ENCODE measurements around the gene SIL1. TPM values are rescaled to one million over a fixed set of nuclear protein-coding genes. Genes with fewer than 3 reads are reported as not detected.

SIL1 gene
- total RNA-seq, 1 donor from 2014 or later, result 41.6 TPM

DNA sequence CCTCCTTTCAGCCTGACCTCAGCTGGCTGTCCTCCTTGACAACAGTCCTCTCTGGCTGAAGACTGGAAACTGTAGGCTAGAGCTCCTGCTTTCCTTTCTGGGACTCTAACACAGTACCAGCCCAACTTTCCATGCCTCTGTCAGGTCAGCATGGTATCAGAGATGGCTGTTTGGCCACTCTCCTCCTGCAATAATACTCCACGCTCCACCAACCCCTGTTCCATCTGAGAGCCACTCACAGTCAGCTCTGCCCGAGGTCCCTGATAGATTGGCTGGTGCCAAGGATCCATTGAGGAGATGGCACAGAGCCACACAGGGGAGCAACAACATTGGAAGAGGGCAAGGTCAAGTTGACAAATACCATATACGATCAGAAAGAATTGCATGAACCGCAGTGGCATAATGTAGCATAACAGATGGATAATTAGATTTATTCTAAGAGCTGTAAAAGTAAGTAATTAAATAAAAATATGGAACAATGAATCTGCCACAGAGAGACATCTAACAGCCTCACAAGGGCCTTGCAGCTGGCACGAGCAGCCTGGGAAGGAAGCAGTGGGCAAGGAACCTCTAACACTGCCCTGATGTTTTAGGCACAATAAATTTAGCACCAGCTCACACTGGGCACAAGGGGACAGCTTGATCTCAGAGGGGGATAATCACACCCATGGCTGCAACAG lies 228.7 kb downstream of the SIL1 start:
- Mint-ChIP-seq H3K36me3 (ENCODE audit: low read depth, unreplicated experiment) (peaks cover 11% of the 10 kb centered on the region), H3K9me3 (ENCODE audit: unreplicated experiment) (no peaks in the 10 kb centered on the region), H3K4me1 (ENCODE audit: low read depth, unreplicated experiment) (peaks cover 25% of the 10 kb centered on the region), H3K27me3 (ENCODE audit: low read depth, unreplicated experiment) (peaks cover 2% of the 10 kb centered on the region), H3K4me3 (ENCODE audit: unreplicated experiment) (no peak overlapping the region), H3K27ac (ENCODE audit: unreplicated experiment) (peak overlapping the region; percentile 28)
- Histone ChIP-seq H3K9ac (ENCODE audit: low read length) (no peak overlapping the region), H4K20me1 (ENCODE audit: insufficient read depth, low read length) (peaks cover 5% of the 10 kb centered on the region), H3K4me2 (ENCODE audit: low read length) (no peak overlapping the region), H3K4me3 (ENCODE audit: insufficient read depth, low read depth, low read length) (no peak overlapping the region), H3K4me1 (ENCODE audit: insufficient read depth, low read length) (peaks cover 10% of the 10 kb centered on the region), H3K9me3 (ENCODE audit: insufficient read depth, low read depth, low read length) (no peaks in the 10 kb centered on the region), H3K36me3 (ENCODE audit: insufficient read depth, low read length) (no peaks in the 10 kb centered on the region), H3K27ac (ENCODE audit: low read depth, low read length) (no peak overlapping the region), H2AFZ (ENCODE audit: low read depth, low read length) (no peak overlapping the region), H3K27me3 (ENCODE audit: insufficient read depth, low read length) (no peaks in the 10 kb centered on the region), H3K79me2 (ENCODE audit: insufficient read depth, low read length) (peaks cover 2% of the 10 kb centered on the region)
- no peak for TF ChIP-seq EZH2 (IDR thresholded peaks at IDR 0.05; ENCODE audit: insufficient read depth, low read length)
- TF ChIP-seq, protein P1, sequence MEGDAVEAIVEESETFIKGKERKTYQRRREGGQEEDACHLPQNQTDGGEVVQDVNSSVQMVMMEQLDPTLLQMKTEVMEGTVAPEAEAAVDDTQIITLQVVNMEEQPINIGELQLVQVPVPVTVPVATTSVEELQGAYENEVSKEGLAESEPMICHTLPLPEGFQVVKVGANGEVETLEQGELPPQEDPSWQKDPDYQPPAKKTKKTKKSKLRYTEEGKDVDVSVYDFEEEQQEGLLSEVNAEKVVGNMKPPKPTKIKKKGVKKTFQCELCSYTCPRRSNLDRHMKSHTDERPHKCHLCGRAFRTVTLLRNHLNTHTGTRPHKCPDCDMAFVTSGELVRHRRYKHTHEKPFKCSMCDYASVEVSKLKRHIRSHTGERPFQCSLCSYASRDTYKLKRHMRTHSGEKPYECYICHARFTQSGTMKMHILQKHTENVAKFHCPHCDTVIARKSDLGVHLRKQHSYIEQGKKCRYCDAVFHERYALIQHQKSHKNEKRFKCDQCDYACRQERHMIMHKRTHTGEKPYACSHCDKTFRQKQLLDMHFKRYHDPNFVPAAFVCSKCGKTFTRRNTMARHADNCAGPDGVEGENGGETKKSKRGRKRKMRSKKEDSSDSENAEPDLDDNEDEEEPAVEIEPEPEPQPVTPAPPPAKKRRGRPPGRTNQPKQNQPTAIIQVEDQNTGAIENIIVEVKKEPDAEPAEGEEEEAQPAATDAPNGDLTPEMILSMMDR (IDR thresholded peaks at IDR 0.05; ENCODE audit: insufficient read depth, low read depth, low read length), result no peak
- FAIRE-seq (no peak), DNase-seq (ENCODE audit: low read depth) (no peak)

DNA sequence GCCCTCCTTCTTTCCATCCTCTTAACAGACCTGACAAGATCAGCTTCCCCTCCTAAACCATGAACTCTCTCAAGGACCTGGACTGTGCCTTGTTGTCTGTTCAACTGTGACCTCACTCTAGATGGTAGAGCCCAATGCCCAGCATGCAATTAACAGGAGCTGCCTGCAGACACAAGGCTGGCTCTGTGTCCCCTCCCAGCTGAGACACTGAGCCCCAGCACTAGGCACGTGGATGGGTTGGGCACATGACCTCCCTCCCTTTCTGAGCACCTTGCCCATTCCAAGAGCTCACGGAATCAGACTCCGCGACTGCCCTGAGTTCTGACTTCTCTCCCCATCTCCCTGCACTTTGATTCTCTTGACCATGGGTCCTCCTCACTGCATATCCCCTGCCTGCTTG lies 229.6 kb downstream of the SIL1 start:
- FAIRE-seq (no peak), DNase-seq (ENCODE audit: low read depth) (no peak)
- peaks cover 4% of the 10 kb centered on the region for H3K4me1 ChIP-seq (ENCODE audit: insufficient read depth, low read length)
- H3K4me3 Mint-ChIP-seq (ENCODE audit: unreplicated experiment), result no peak overlapping the region
- H3K4me2 ChIP-seq (ENCODE audit: low read length), result no peak overlapping the region
- no peak overlapping the region for H3K9ac ChIP-seq (ENCODE audit: low read length)
- no peak overlapping the region for H3K4me3 ChIP-seq (ENCODE audit: insufficient read depth, low read depth, low read length)
- no peak for TF ChIP-seq EZH2 (IDR thresholded peaks at IDR 0.05; ENCODE audit: insufficient read depth, low read length)
- TF ChIP-seq, protein P1 (IDR thresholded peaks at IDR 0.05; ENCODE audit: insufficient read depth, low read depth, low read length), result no peak
- no peak overlapping the region for H3K27ac Mint-ChIP-seq (ENCODE audit: unreplicated experiment)
- no peak overlapping the region for H3K27ac ChIP-seq (ENCODE audit: low read depth, low read length)
- peaks cover 5% of the 10 kb centered on the region for H4K20me1 ChIP-seq (ENCODE audit: insufficient read depth, low read length)
- H3K9me3 ChIP-seq (ENCODE audit: insufficient read depth, low read depth, low read length), result no peaks in the 10 kb centered on the region
- H2AFZ ChIP-seq (ENCODE audit: low read depth, low read length), result no peak overlapping the region
- peaks cover 26% of the 10 kb centered on the region for H3K4me1 Mint-ChIP-seq (ENCODE audit: low read depth, unreplicated experiment)
- peaks cover 11% of the 10 kb centered on the region for H3K36me3 Mint-ChIP-seq (ENCODE audit: low read depth, unreplicated experiment)
- peaks cover 2% of the 10 kb centered on the region for H3K79me2 ChIP-seq (ENCODE audit: insufficient read depth, low read length)
- H3K27me3 ChIP-seq (ENCODE audit: insufficient read depth, low read length), result no peaks in the 10 kb centered on the region
- no peaks in the 10 kb centered on the region for H3K36me3 ChIP-seq (ENCODE audit: insufficient read depth, low read length)
- peaks cover 2% of the 10 kb centered on the region for H3K27me3 Mint-ChIP-seq (ENCODE audit: low read depth, unreplicated experiment)
- no peaks in the 10 kb centered on the region for H3K9me3 Mint-ChIP-seq (ENCODE audit: unreplicated experiment)

DNA sequence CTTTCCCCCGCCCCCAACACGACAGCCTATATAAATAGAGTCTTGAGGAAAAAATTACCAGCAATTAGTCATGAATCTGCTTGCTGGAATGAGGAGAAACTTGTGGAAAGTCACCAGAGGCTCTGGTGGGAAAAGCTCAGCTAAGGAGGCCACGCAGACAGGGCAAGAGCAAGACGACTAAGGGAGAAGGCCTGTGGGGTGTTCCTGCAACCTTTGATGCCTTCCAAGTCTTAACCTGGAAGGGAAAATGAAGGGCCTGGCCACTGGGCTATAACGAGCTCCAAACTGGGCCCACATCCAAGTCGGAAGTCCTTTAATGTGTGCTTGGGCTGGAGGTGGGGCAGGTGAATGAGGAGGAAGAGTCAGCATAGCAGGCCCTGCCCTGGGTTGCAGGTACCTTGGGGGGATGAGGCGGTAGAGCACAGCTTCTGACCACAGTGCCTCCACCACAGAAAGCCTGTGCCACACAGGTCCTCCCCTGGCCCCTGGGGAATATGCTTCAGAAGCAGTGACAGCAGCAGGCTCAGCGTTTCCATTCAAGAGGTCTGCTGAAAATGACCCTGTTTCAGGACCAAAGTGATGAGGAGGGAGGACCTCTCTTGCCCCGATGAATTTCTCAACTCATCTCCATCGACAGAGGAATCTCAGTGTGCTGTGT lies 230.2 kb downstream of the SIL1 start:
- Histone ChIP-seq H3K27ac (ENCODE audit: low read depth, low read length) (no peak overlapping the region), H3K79me2 (ENCODE audit: insufficient read depth, low read length) (peaks cover 2% of the 10 kb centered on the region), H3K4me2 (ENCODE audit: low read length) (no peak overlapping the region), H3K9me3 (ENCODE audit: insufficient read depth, low read depth, low read length) (no peaks in the 10 kb centered on the region), H3K4me1 (ENCODE audit: insufficient read depth, low read length) (peaks cover 4% of the 10 kb centered on the region), H4K20me1 (ENCODE audit: insufficient read depth, low read length) (peaks cover 5% of the 10 kb centered on the region), H3K27me3 (ENCODE audit: insufficient read depth, low read length) (no peaks in the 10 kb centered on the region), H2AFZ (ENCODE audit: low read depth, low read length) (no peak overlapping the region), H3K36me3 (ENCODE audit: insufficient read depth, low read length) (no peaks in the 10 kb centered on the region), H3K4me3 (ENCODE audit: insufficient read depth, low read depth, low read length) (no peak overlapping the region), H3K9ac (ENCODE audit: low read length) (no peak overlapping the region)
- DNase-seq (ENCODE audit: low read depth) (no peak), FAIRE-seq (no peak)
- Mint-ChIP-seq H3K4me1 (ENCODE audit: low read depth, unreplicated experiment) (peaks cover 33% of the 10 kb centered on the region), H3K27ac (ENCODE audit: unreplicated experiment) (peak overlapping the region; percentile 6), H3K36me3 (ENCODE audit: low read depth, unreplicated experiment) (peaks cover 11% of the 10 kb centered on the region), H3K4me3 (ENCODE audit: unreplicated experiment) (no peak overlapping the region), H3K9me3 (ENCODE audit: unreplicated experiment) (no peaks in the 10 kb centered on the region), H3K27me3 (ENCODE audit: low read depth, unreplicated experiment) (peaks cover 2% of the 10 kb centered on the region)
- TF ChIP-seq, protein P1 (IDR thresholded peaks at IDR 0.05; ENCODE audit: insufficient read depth, low read depth, low read length), result no peak
- no peak for TF ChIP-seq EZH2 (IDR thresholded peaks at IDR 0.05; ENCODE audit: insufficient read depth, low read length)
